Activated CD8-positive, alpha-beta memory T cell treated with anti-CD3 and anti-CD28 coated beads for 36 hours (primary cell): ENCODE data around the gene UBE2N. TPM values are rescaled to one million over a fixed set of nuclear protein-coding genes. Genes with fewer than 3 reads are reported as not detected.
"Not testable (repeated sequence)": the region's sequence is repeated elsewhere in the genome, so short reads cannot be mapped to it uniquely, and the experiment has no call there.

Source experiments
- CTCF ChIA-PET: fragments of 350-600 bp; sonication (Branson Sonifier 250); formaldehyde crosslinking; loops from one replicate; lab custom pipeline; 2021; ENCODE audit warnings: antibody characterized with exemption; lab: Charles Lee
- POLR2A ChIA-PET: fragments of 350-600 bp; sonication (Branson Sonifier 250); formaldehyde crosslinking; loops from one replicate; lab custom pipeline; 2021; ENCODE audit warnings: antibody characterized with exemption; lab: Charles Lee
- total RNA-seq, 2 experiments: library from RNA; stranded (reverse); gene quantifications; one replicate each; pipeline ENCODE4 v1.2.3, GENCODE V29; 2021

Gene UBE2N
- total RNA-seq, 2 experiments from 2014 or later, result 254 to 263 TPM

- CTCF ChIA-PET, result interaction anchor here (0.7 kb wide), 1 partner anchor 48 kb away, joined by 3 read pairs; no protein-coding TSS in a partner anchor
- POLR2A ChIA-PET, result no interaction called here
Measured at GRCh38 chr12:93449277-93449676, 7.5 kb upstream of the UBE2N start.

- CTCF ChIA-PET, result interaction anchor here (0.7 kb wide), 1 partner anchor 48 kb away, joined by 3 read pairs; no protein-coding TSS in a partner anchor
- POLR2A ChIA-PET, result no interaction called here
Measured at GRCh38 chr12:93448796-93449195, 7.0 kb upstream of the UBE2N start.

GRCh38 chr12:93447555-93448290, 6.0 kb upstream of the UBE2N start:
- POLR2A ChIA-PET, result no interaction called here
- CTCF ChIA-PET, result no interaction called here

GRCh38 chr12:93443576-93443975, 1.8 kb upstream of the UBE2N start:
- ChIA-PET CTCF (interaction anchor here (0.7 to 1.2 kb wide), 2 partner anchors 24 to 59 kb away, joined by 3 read pairs; no protein-coding TSS in a partner anchor), POLR2A (no interaction called here)

- ChIA-PET POLR2A (interaction anchor here (0.6 to 1.6 kb wide), 4 partner anchors 16 to 148 kb away, joined by 4 to 11 read pairs (median 4); partner anchors contain the start of gene MRPL42), CTCF (interaction anchor here (0.7 to 1.7 kb wide), 4 partner anchors 18 to 658 kb away, joined by 3 read pairs; partner anchors contain the start of gene MRPL42)
Measured at GRCh38 chr12:93442411-93443340, 929 bp upstream of the UBE2N start.

GRCh38 chr12:93441081-93441616, 598 bp downstream of the UBE2N start:
- ChIA-PET CTCF (interaction anchor here (1.7 kb wide), 1 partner anchor 26 kb away, joined by 3 read pairs; the partner anchor contains the start of gene MRPL42), POLR2A (interaction anchor here (0.7 to 1.4 kb wide), 2 partner anchors 26 to 514 kb away, joined by 3 to 5 read pairs; partner anchors contain the start of gene MRPL42)

GRCh38 chr12:93440043-93440835, 1.5 kb downstream of the UBE2N start:
- ChIA-PET CTCF (no interaction called here), POLR2A (interaction anchor here (0.7 to 1.4 kb wide), 2 partner anchors 27 to 513 kb away, joined by 3 to 5 read pairs; partner anchors contain the start of gene MRPL42)

GRCh38 chr12:93438266-93439050, 3.3 kb downstream of the UBE2N start:
- POLR2A ChIA-PET, result interaction anchor here (0.8 kb wide), 2 partner anchors 17 to 18 kb away, joined by 3 to 6 read pairs; no protein-coding TSS in a partner anchor
- CTCF ChIA-PET, result interaction anchor here (0.9 kb wide), 1 partner anchor 17 kb away, joined by 3 read pairs; no protein-coding TSS in a partner anchor

GRCh38 chr12:93434256-93434865, 7.4 kb downstream of the UBE2N start:
- POLR2A ChIA-PET, result no interaction called here
- CTCF ChIA-PET, result interaction anchor here (1.2 to 1.3 kb wide), 2 partner anchors 11 to 45 kb away, joined by 3 read pairs; no protein-coding TSS in a partner anchor

- POLR2A ChIA-PET, result not testable (repeated sequence)
- CTCF ChIA-PET, result interaction anchor here (2.2 kb wide), 1 partner anchor 35 kb away, joined by 4 read pairs; no protein-coding TSS in a partner anchor
Measured at GRCh38 chr12:93432031-93432430, 9.7 kb downstream of the UBE2N start.

GRCh38 chr12:93430280-93430679, 11.5 kb downstream of the UBE2N start:
- ChIA-PET CTCF (no interaction called here), POLR2A (no interaction called here)

GRCh38 chr12:93429852-93430251, 11.9 kb downstream of the UBE2N start:
- POLR2A ChIA-PET, result no interaction called here

GRCh38 chr12:93429448-93429847, 12.3 kb downstream of the UBE2N start:
- ChIA-PET CTCF (interaction anchor here (1.9 kb wide), 1 partner anchor 10 kb away, joined by 7 read pairs; no protein-coding TSS in a partner anchor), POLR2A (no interaction called here)

More at GRCh38 chr12:93429852-93430251, 11.9 kb downstream of the UBE2N start:
- CTCF ChIA-PET, result interaction anchor here (1.9 kb wide), 1 partner anchor 10 kb away, joined by 7 read pairs; no protein-coding TSS in a partner anchor

GRCh38 chr12:93427779-93428564, 13.8 kb downstream of the UBE2N start:
- POLR2A ChIA-PET, result no interaction called here

GRCh38 chr12:93426412-93426805, 15.3 kb downstream of the UBE2N start:
- POLR2A ChIA-PET, result interaction anchor here (0.5 kb wide), 1 partner anchor 16 kb away, joined by 11 read pairs; no protein-coding TSS in a partner anchor
- CTCF ChIA-PET, result no interaction called here

More at GRCh38 chr12:93427779-93428564, 13.8 kb downstream of the UBE2N start:
- CTCF ChIA-PET, result interaction anchor here (0.7 to 1.9 kb wide), 2 partner anchors 8 to 673 kb away, joined by 4 to 7 read pairs; no protein-coding TSS in a partner anchor
